ENCODE measurements around the gene CHST11. TPM values are rescaled to one million over a fixed set of nuclear protein-coding genes. Genes with fewer than 3 reads are reported as not detected.

Gene CHST11
- total RNA-seq, 4 donors from 2014 or later: 5.7 to 15.7 (median 7.1) TPM

DNA sequence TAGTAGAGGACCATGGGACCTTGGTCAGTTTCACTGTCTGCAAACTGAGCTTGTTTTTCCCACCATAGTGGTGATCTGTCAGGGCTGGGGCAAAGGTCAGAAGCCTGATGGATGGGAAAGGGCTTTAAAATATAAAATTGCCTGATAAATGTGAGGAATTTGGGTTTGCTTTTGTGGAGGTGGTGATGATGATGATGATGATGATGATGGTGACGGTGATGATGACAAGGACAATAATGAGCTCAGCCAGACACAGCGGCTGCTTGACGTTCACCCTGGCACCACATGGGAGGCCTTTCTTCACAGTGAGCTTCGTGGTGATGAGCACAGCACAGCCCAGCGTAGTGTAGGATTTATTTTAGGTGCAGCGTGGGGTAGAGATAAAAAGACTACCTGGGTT, 257.6 kb downstream of the CHST11 start:
- intact Hi-C loops (cut with DNase I): loop anchor here (10.0 kb wide), 1 partner anchor 260 kb away; the partner anchor contains the start of gene CHST11
- H3K36me3 ChIP-seq: no peaks in the 10 kb centered on the region
- H3K27ac ChIP-seq (replicated peaks in 1 of 4): no peak overlapping the region
- TF ChIP-seq EP300 (IDR thresholded peaks at IDR 0.05) (no peak), POLR2AphosphoS5 (IDR thresholded peaks at IDR 0.05) (no peak), POLR2A (IDR thresholded peaks at IDR 0.05; ENCODE audit: low read depth) (no peak)
- TF ChIP-seq, protein P1, sequence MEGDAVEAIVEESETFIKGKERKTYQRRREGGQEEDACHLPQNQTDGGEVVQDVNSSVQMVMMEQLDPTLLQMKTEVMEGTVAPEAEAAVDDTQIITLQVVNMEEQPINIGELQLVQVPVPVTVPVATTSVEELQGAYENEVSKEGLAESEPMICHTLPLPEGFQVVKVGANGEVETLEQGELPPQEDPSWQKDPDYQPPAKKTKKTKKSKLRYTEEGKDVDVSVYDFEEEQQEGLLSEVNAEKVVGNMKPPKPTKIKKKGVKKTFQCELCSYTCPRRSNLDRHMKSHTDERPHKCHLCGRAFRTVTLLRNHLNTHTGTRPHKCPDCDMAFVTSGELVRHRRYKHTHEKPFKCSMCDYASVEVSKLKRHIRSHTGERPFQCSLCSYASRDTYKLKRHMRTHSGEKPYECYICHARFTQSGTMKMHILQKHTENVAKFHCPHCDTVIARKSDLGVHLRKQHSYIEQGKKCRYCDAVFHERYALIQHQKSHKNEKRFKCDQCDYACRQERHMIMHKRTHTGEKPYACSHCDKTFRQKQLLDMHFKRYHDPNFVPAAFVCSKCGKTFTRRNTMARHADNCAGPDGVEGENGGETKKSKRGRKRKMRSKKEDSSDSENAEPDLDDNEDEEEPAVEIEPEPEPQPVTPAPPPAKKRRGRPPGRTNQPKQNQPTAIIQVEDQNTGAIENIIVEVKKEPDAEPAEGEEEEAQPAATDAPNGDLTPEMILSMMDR (IDR thresholded peaks at IDR 0.05): no peak
- WGBS: 95% methylated on average over 6 of the region's 6 CpGs
- H3K27me3 ChIP-seq: no peaks in the 10 kb centered on the region
- no peaks in the 10 kb centered on the region for H3K9me3 ChIP-seq
- H3K4me3 ChIP-seq: no peak overlapping the region
- DNase-seq (ENCODE audit: extremely low spot score): no peak
- peaks cover 25 to 42% (median 36%) of the 10 kb centered on the region in 4 donors for H3K4me1 ChIP-seq

DNA sequence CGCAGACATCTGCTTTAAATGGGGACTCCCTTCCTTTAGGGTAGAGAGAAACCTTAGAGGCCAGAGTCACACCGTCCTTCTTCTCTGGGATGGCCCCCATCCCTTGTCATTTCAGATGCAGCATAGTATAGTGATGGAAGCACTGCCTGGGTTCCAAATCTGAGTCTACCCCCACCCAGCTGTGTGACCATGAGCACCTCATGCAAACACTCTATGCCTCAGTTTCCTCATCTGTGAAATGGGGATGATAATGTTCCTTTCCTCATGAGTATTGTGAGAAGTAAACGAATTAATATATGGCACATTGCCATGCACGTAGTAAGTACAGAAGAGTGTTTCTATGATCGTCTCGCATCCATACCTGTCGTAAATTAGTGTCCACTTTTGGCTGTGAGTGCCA, 259.4 kb downstream of the CHST11 start:
- 91% methylated on average over 7 of the region's 7 CpGs for WGBS
- no peaks in the 10 kb centered on the region for H3K36me3 ChIP-seq
- peaks cover 16 to 44% (median 32%) of the 10 kb centered on the region in 4 donors for H3K4me1 ChIP-seq
- no peak overlapping the region for H3K27ac ChIP-seq (replicated peaks in 1 of 4)
- no peaks in the 10 kb centered on the region for H3K9me3 ChIP-seq
- H3K4me3 ChIP-seq: no peak overlapping the region
- intact Hi-C loops (cut with DNase I): loop anchor here (10.0 kb wide), 1 partner anchor 261 kb away; the partner anchor contains the start of gene CHST11
- H3K27me3 ChIP-seq: no peaks in the 10 kb centered on the region
- TF ChIP-seq POLR2A (IDR thresholded peaks at IDR 0.05; ENCODE audit: low read depth) (no peak), EP300 (IDR thresholded peaks at IDR 0.05) (no peak), POLR2AphosphoS5 (IDR thresholded peaks at IDR 0.05) (no peak)
- TF ChIP-seq, protein P1 (IDR thresholded peaks at IDR 0.05): no peak
- no peak for DNase-seq (ENCODE audit: extremely low spot score)

- TF ChIP-seq, protein P1 (IDR thresholded peaks at IDR 0.05): no peak
- TF ChIP-seq POLR2A (IDR thresholded peaks at IDR 0.05; ENCODE audit: low read depth): no peak
- no peak for TF ChIP-seq EP300 (IDR thresholded peaks at IDR 0.05)
- TF ChIP-seq POLR2AphosphoS5 (IDR thresholded peaks at IDR 0.05): no peak
- H3K9me3 ChIP-seq: no peaks in the 10 kb centered on the region
- no peak overlapping the region for H3K4me3 ChIP-seq
- H3K4me1 ChIP-seq: peaks cover 11 to 40% (median 21%) of the 10 kb centered on the region in 4 donors
- WGBS: 55% methylated on average over 10 of the region's 11 CpGs
- no peak overlapping the region for H3K27ac ChIP-seq (replicated peaks in 1 of 4)
- intact Hi-C loops (cut with DNase I): loop anchor here (10.0 kb wide), 1 partner anchor 264 kb away; the partner anchor contains the start of gene CHST11
- DNase-seq (ENCODE audit: extremely low spot score): no peak
- H3K27me3 ChIP-seq: no peaks in the 10 kb centered on the region
- H3K36me3 ChIP-seq: no peaks in the 10 kb centered on the region
Observed at GRCh38 chr12:104718304-104718929, 261.7 kb downstream of the CHST11 start.

- DNase-seq (ENCODE audit: extremely low spot score): no peak
- Histone ChIP-seq H3K36me3 (no peaks in the 10 kb centered on the region), H3K27me3 (no peaks in the 10 kb centered on the region), H3K9me3 (no peaks in the 10 kb centered on the region), H3K4me3 (peak overlapping the region; percentile 36 to 49 (median 40)), H3K4me1 (peaks cover 11 to 40% (median 21%) of the 10 kb centered on the region in 4 donors), H3K27ac (replicated peaks in 1 of 4) (peak overlapping the region in 3 of 4 donors; percentile 50 to 59 (median 59))
- WGBS: 74% methylated on average over 13 of the region's 13 CpGs
- intact Hi-C loops (cut with DNase I): loop anchor here (10.0 kb wide), 2 partner anchors 265 to 525 kb away; partner anchors contain the start of gene CHST11
- TF ChIP-seq, protein P1 (IDR thresholded peaks at IDR 0.05): no peak
- TF ChIP-seq EP300 (IDR thresholded peaks at IDR 0.05) (no peak), POLR2A (IDR thresholded peaks at IDR 0.05; ENCODE audit: low read depth) (no peak), POLR2AphosphoS5 (IDR thresholded peaks at IDR 0.05) (no peak)
Observed at GRCh38 chr12:104719700-104720338, 263.1 kb downstream of the CHST11 start.

All from esophagus muscularis mucosa (tissue), 4 donors.